Kidney epithelial cell (primary cell): ENCODE data around the gene ANKHD1. TPM values are rescaled to one million over a fixed set of nuclear protein-coding genes. Genes with fewer than 3 reads are reported as not detected.

Experiments used
- DNase-seq: peaks from one replicate; pipeline ENCODE4 v3.0.0-alpha.2; 2010; ENCODE audit warnings: low read depth
- H3K27me3 ChIP-seq: 2 replicates; pipeline ENCODE4 v1.6.0; 2011; ENCODE audit warnings: low read length; ENCODE audit not compliant: control insufficient read depth, insufficient read depth
- H3K36me3 ChIP-seq: 2 replicates; pipeline ENCODE4 v1.5.1; 2011; ENCODE audit warnings: low read length; ENCODE audit not compliant: control insufficient read depth, insufficient read depth
- H3K4me3 ChIP-seq: 2 replicates; pipeline ENCODE4 v1.5.1; 2011; ENCODE audit warnings: low read depth, mild to moderate bottlenecking, control low read depth, low read length
- CTCF ChIP-seq: IDR thresholded peaks from 2 replicates; pipeline ENCODE4 v1.5.1; 2011; ENCODE audit warnings: mild to moderate bottlenecking, moderate library complexity, low read length, control low read depth, inconsistent platforms; ENCODE audit not compliant: insufficient read depth, poor library complexity, severe bottlenecking
- total RNA-seq: library from RNA; depleted of rRNA; stranded (reverse); fragments of >200 nt; gene quantifications from 2 replicates; pipeline ENCODE4 v1.2.3, GENCODE V29; 2015

Gene ANKHD1
- 62.9 and 80.4 TPM in 2 replicates for total RNA-seq

- TF ChIP-seq CTCF, result no peak
- peak; percentile 99 for DNase-seq
- Histone ChIP-seq H3K4me3 (peak within 1 kb of the TSS; percentile 91), H3K27me3 (no peaks in the 10 kb centered on the region), H3K36me3 (no peaks in the 10 kb centered on the region)
Observed at GRCh38 chr5:140401362-140402257, at the start of gene ANKHD1. Gene ANKHD1 (plus strand): TSS chr5:140401833. CDS start chr5:140401968, 135 bp downstream.

GRCh38 chr5:140355546-140355945 is 46.1 kb upstream of the ANKHD1 start:
- H3K27me3 ChIP-seq, result no peaks in the 10 kb centered on the region
- no peak for TF ChIP-seq CTCF
- H3K36me3 ChIP-seq, result no peaks in the 10 kb centered on the region
- no peak for DNase-seq
- H3K4me3 ChIP-seq, result no peak overlapping the region

GRCh38 chr5:140356853-140357725 is 44.5 kb upstream of the ANKHD1 start:
- H3K4me3 ChIP-seq, result no peak overlapping the region
- no peak for DNase-seq
- TF ChIP-seq CTCF, result no peak

GRCh38 chr5:140357726-140358093 is 43.9 kb upstream of the ANKHD1 start:
- peak; percentile 43 for DNase-seq
- peak; percentile 97 for TF ChIP-seq CTCF
- no peaks in the 10 kb centered on the region for H3K36me3 ChIP-seq
- no peak overlapping the region for H3K4me3 ChIP-seq
- H3K27me3 ChIP-seq, result no peaks in the 10 kb centered on the region

More at GRCh38 chr5:140356853-140357725, 44.5 kb upstream of the ANKHD1 start:
- Histone ChIP-seq H3K27me3 (no peaks in the 10 kb centered on the region), H3K36me3 (no peaks in the 10 kb centered on the region)

- DNase-seq, result no peak
- H3K36me3 ChIP-seq, result no peaks in the 10 kb centered on the region
Observed at GRCh38 chr5:140358738-140359310, 42.8 kb upstream of the ANKHD1 start.

More at GRCh38 chr5:140358738-140359310, 42.8 kb upstream of the ANKHD1 start:
- no peaks in the 10 kb centered on the region for H3K27me3 ChIP-seq
- TF ChIP-seq CTCF, result peak; percentile 41
- H3K4me3 ChIP-seq, result no peak overlapping the region
